Endothelial cell of umbilical vein (primary cell): ENCODE results near the gene RPLP2. TPM values are rescaled to one million over a fixed set of nuclear protein-coding genes. Genes with fewer than 3 reads are reported as not detected.

Experiments used
- BruUV-seq: library from RNA; stranded (reverse); fragments of 400-500 nt; replicated peaks from 2 replicates; lab custom pipeline; 2021; lab: Mats Ljungman, UMichigan
- CTCF ChIA-PET: fragments of 300-600, 350-600 bp; sonication (Branson Sonifier 250); formaldehyde crosslinking; loops from one replicate; lab custom pipeline; 2021; ENCODE audit warnings: antibody characterized with exemption, inconsistent platforms; lab: Charles Lee
- POLR2A ChIA-PET: fragments of 300-600, 350-600 bp; sonication (Branson Sonifier 250); formaldehyde crosslinking; loops from one replicate; lab custom pipeline; 2021; ENCODE audit warnings: antibody characterized with exemption, inconsistent platforms; lab: Charles Lee
- DNase-seq: peaks from one replicate; pipeline ENCODE4 v3.0.0-alpha.2; 2011; ENCODE audit warnings: low read depth, low spot score
- FAIRE-seq: peaks from 2 replicates; lab custom pipeline; 2011; peaks lifted over from hg19 to GRCh38; lab: Jason Lieb, UNC
- H2AFZ ChIP-seq: 2 replicates; pipeline ENCODE4 v1.6.0; 2012; ENCODE audit warnings: low read depth, low read length, control low read depth, inconsistent platforms
- H3K27ac ChIP-seq: 2 replicates; pipeline ENCODE4 v1.5.1; 2011; ENCODE audit warnings: low read depth, mild to moderate bottlenecking, control low read depth, low read length, moderate library complexity; ENCODE audit not compliant: insufficient read depth
- H3K27me3 ChIP-seq, 2 experiments: 2 replicates each; pipeline versions ENCODE4 v1.6.0 to v1.6.1; 2011; ENCODE audit warnings: low read length in 2 of 2, mixed read lengths in 1 of 2; ENCODE audit not compliant: control insufficient read depth in 2 of 2, insufficient read depth in 2 of 2
- H3K36me3 ChIP-seq, 2 experiments: 2 replicates in 1 of 2; 3 replicates in 1 of 2; pipeline ENCODE4 v1.5.1; 2011; ENCODE audit warnings: low read length in 2 of 2, mild to moderate bottlenecking in 1 of 2, moderate library complexity in 1 of 2; ENCODE audit not compliant: control insufficient read depth in 2 of 2, insufficient read depth in 2 of 2; ENCODE audit errors: extremely low read depth in 1 of 2
- H3K4me1 ChIP-seq: 3 replicates; pipeline ENCODE4 v1.5.1; 2011; ENCODE audit warnings: mild to moderate bottlenecking, low read length; ENCODE audit not compliant: control insufficient read depth, insufficient read depth; ENCODE audit errors: extremely low read depth
- H3K4me2 ChIP-seq: 2 replicates; pipeline ENCODE4 v1.6.1; 2011; ENCODE audit warnings: low read length, control low read depth, mixed read lengths; ENCODE audit not compliant: insufficient read depth
- H3K4me3 ChIP-seq, 3 experiments: fragments of 200-600 bp in 1 of 3; sonication (generic), shearing (Covaris generic) in 1 of 3; replicated peaks in 1 of 3; 2 replicates each; pipeline ENCODE4 v1.5.1; 2011 to 2016; ENCODE audit warnings: control low read depth in 3 of 3, low read length in 3 of 3, mild to moderate bottlenecking in 2 of 3, inconsistent platforms in 1 of 3, low read depth in 1 of 3, moderate library complexity in 1 of 3; ENCODE audit not compliant: insufficient read depth in 1 of 3
- H3K79me2 ChIP-seq: 2 replicates; pipeline ENCODE4 v1.6.0; 2012; ENCODE audit warnings: low read length, inconsistent platforms; ENCODE audit not compliant: control insufficient read depth, insufficient read depth
- H3K9ac ChIP-seq: replicated peaks from 2 replicates; pipeline ENCODE3; 2011; ENCODE audit warnings: low read length, control low read depth; ENCODE audit not compliant: insufficient read depth; ENCODE audit errors: extremely low read depth
- H3K9me1 ChIP-seq: replicated peaks from 3 replicates; pipeline ENCODE4 v1.6.0; 2011; ENCODE audit warnings: mild to moderate bottlenecking, low read length; ENCODE audit not compliant: control insufficient read depth, insufficient read depth; ENCODE audit errors: extremely low read depth
- H3K9me3 ChIP-seq: replicated peaks from 2 replicates; pipeline ENCODE4 v1.5.1; 2012; ENCODE audit warnings: low read length, inconsistent platforms; ENCODE audit not compliant: control insufficient read depth, insufficient read depth
- H4K20me1 ChIP-seq: replicated peaks from 2 replicates; pipeline ENCODE3; 2011; ENCODE audit warnings: mild to moderate bottlenecking, low read length; ENCODE audit not compliant: control insufficient read depth, insufficient read depth; ENCODE audit errors: extremely low read depth
- EZH2 ChIP-seq: IDR thresholded peaks from 2 replicates; pipeline ENCODE4 v1.6.1; 2012; ENCODE audit warnings: borderline replicate concordance, low read depth, mild to moderate bottlenecking, moderate library complexity, low read length, inconsistent platforms; ENCODE audit not compliant: severe bottlenecking
- FOS ChIP-seq: IDR thresholded peaks from 2 replicates; pipeline ENCODE4 v1.6.1; 2011; ENCODE audit warnings: mild to moderate bottlenecking, low read length, moderate library complexity, borderline replicate concordance; ENCODE audit not compliant: insufficient read depth
- GATA2 ChIP-seq: IDR thresholded peaks from 2 replicates; pipeline ENCODE4 v1.7.0; 2011; ENCODE audit warnings: low read depth, mild to moderate bottlenecking, moderate library complexity, mixed read lengths, low read length; ENCODE audit not compliant: insufficient read length, insufficient read depth
- JUN ChIP-seq: IDR thresholded peaks from 2 replicates; pipeline ENCODE4 v1.6.1; 2011; ENCODE audit warnings: borderline replicate concordance, low read depth; ENCODE audit not compliant: insufficient read length, insufficient read depth
- MYC ChIP-seq: IDR thresholded peaks from one replicate; pipeline ENCODE4 v1.6.1; 2011; ENCODE audit warnings: mild to moderate bottlenecking, low read depth, low read length
- dilution Hi-C: fragments of 300-500 bp; cut with MboI; formaldehyde crosslinking; loops from one replicate; pipeline ENCODE4 v1.15.0; 2019; ENCODE audit warnings: low sequenced_read_pairs; ENCODE audit not compliant: extremely low pct_ligation_motif_present
- intact Hi-C: fragments of 100-400 bp; cut with micrococcal nuclease; formaldehyde crosslinking; loops from one replicate; pipeline ENCODE4 v1.10.0; 2022
- polyA plus RNA-seq, 4 experiments: library from polyadenylated mRNA; depleted of rRNA in 3 of 4; stranded (reverse) in 3 of 4; unstranded in 1 of 4; fragments of >200 nt; gene quantifications; 2 replicates each; pipeline versions ENCODE4 v1.2.1 to v1.2.3, GENCODE V29; 2011 to 2012; ENCODE audit warnings: missing spikeins in 1 of 4
- total RNA-seq: library from RNA; stranded (reverse); gene quantifications from 2 replicates; pipeline ENCODE4 v1.2.3, GENCODE V29; 2021
- TF ChIP-seq, protein P1 (sequence below): IDR thresholded peaks from 2 replicates; pipeline ENCODE4 v1.6.1; 2011; ENCODE audit not compliant: insufficient read depth, insufficient read length
- TF ChIP-seq, protein P2 (sequence below), 2 donors: IDR thresholded peaks; 1 replicate in 1 of 2; 2 replicates in 1 of 2; pipeline ENCODE4 v1.5.1; 2011; ENCODE audit warnings: low read length in 2 of 2, mild to moderate bottlenecking in 2 of 2, moderate library complexity in 2 of 2, control low read depth in 1 of 2, inconsistent platforms in 1 of 2, low read depth in 1 of 2; ENCODE audit not compliant: insufficient read depth in 1 of 2; ENCODE audit errors: extremely low read depth in 1 of 2

RPLP2 gene
- total and polyA plus RNA-seq, 2 donors (not counting 3 experiments of a cell fraction or from before 2014, with no cell fraction given) = 1,579 to 1,739 TPM

GRCh38 chr11:858762-859339 lies 49.1 kb downstream of the RPLP2 start:
- H3K4me1 ChIP-seq = no peaks in the 10 kb centered on the region
- H2AFZ ChIP-seq = no peak overlapping the region
- intact Hi-C loops (no loop called here), dilution Hi-C loops (no loop called here)
- POLR2A ChIA-PET = interaction anchor here (0.5 kb wide), 1 partner anchor 17 kb away, joined by 3 read pairs; no protein-coding TSS in a partner anchor
- no peak for FAIRE-seq
- peaks cover 0 to 6% of the 10 kb centered on the region in 2 experiments for H3K36me3 ChIP-seq
- no peak overlapping the region for H3K4me2 ChIP-seq
- no peak for DNase-seq
- H3K4me3 ChIP-seq = no peak overlapping the region
- no peaks in the 10 kb centered on the region for H3K9me3 ChIP-seq
- H3K27me3 ChIP-seq = no peaks in the 10 kb centered on the region
- no peaks in the 10 kb centered on the region for H4K20me1 ChIP-seq
- BruUV-seq = no TSS peak
- no peak overlapping the region for H3K27ac ChIP-seq
- H3K9ac ChIP-seq = no peak overlapping the region
- CTCF ChIA-PET = interaction anchor here (1.1 kb wide), 1 partner anchor 39 kb away, joined by 4 read pairs; no protein-coding TSS in a partner anchor
- no peaks in the 10 kb centered on the region for H3K79me2 ChIP-seq
- TF ChIP-seq JUN = no peak
- TF ChIP-seq, protein P1, sequence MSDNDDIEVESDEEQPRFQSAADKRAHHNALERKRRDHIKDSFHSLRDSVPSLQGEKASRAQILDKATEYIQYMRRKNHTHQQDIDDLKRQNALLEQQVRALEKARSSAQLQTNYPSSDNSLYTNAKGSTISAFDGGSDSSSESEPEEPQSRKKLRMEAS = no peak
- no peak for TF ChIP-seq GATA2
- TF ChIP-seq EZH2 = no peak
- no peak for TF ChIP-seq FOS
- TF ChIP-seq, protein P2, sequence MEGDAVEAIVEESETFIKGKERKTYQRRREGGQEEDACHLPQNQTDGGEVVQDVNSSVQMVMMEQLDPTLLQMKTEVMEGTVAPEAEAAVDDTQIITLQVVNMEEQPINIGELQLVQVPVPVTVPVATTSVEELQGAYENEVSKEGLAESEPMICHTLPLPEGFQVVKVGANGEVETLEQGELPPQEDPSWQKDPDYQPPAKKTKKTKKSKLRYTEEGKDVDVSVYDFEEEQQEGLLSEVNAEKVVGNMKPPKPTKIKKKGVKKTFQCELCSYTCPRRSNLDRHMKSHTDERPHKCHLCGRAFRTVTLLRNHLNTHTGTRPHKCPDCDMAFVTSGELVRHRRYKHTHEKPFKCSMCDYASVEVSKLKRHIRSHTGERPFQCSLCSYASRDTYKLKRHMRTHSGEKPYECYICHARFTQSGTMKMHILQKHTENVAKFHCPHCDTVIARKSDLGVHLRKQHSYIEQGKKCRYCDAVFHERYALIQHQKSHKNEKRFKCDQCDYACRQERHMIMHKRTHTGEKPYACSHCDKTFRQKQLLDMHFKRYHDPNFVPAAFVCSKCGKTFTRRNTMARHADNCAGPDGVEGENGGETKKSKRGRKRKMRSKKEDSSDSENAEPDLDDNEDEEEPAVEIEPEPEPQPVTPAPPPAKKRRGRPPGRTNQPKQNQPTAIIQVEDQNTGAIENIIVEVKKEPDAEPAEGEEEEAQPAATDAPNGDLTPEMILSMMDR (IDR thresholded peaks at IDR 0.05; ENCODE audit: extremely low read depth in 1 of 2, insufficient read depth in 1 of 2, low read depth in 1 of 2, low read length in 2 of 2) = no peak
- TF ChIP-seq MYC = no peak
- H3K9me1 ChIP-seq = no peaks in the 10 kb centered on the region
